GM12878 (cell line): ENCODE measurements around the gene PRSS16. TPM values are rescaled to one million over a fixed set of nuclear protein-coding genes. Genes with fewer than 3 reads are reported as not detected.

ENCODE experiments used
- CBX5 ChIP-seq: sonication (generic); IDR thresholded peaks from 2 replicates; pipeline ENCODE4 v1.6.1; 2016; ENCODE audit warnings: low read depth, moderate library complexity, mild to moderate bottlenecking, inconsistent platforms
- CREB1 ChIP-seq: IDR thresholded peaks from 2 replicates; pipeline ENCODE4 v1.6.1; 2012; ENCODE audit warnings: low read depth, mild to moderate bottlenecking, inconsistent platforms
- HDAC2 ChIP-seq: fragments of 200-600 bp; sonication (generic); IDR thresholded peaks from 2 replicates; pipeline ENCODE4 v1.6.1; 2017
- KDM1A ChIP-seq: fragments of 200-600 bp; sonication (generic); IDR thresholded peaks from 2 replicates; pipeline ENCODE4 v1.6.1; 2016; ENCODE audit warnings: borderline replicate concordance
- NFYA ChIP-seq: IDR thresholded peaks from 2 replicates; pipeline ENCODE4 v1.6.1; 2011; ENCODE audit warnings: low read depth, mild to moderate bottlenecking, low read length, improper control_type of control experiment, borderline replicate concordance
- NR2C2 ChIP-seq: IDR thresholded peaks from 2 replicates; pipeline ENCODE4 v1.6.1; 2011; ENCODE audit warnings: borderline replicate concordance, low read depth; ENCODE audit not compliant: control insufficient read depth, insufficient read length
- REST ChIP-seq: IDR thresholded peaks from 2 replicates; pipeline ENCODE4 v1.6.1; 2012; ENCODE audit warnings: mild to moderate bottlenecking, low read depth, low read length
- SMAD1 ChIP-seq: fragments of 450-650 bp; IDR thresholded peaks from 2 replicates; pipeline ENCODE4 v1.6.1; 2018; ENCODE audit warnings: mild to moderate bottlenecking, low read depth; ENCODE audit not compliant: partially characterized antibody
- SUZ12 ChIP-seq: fragments of 200-600 bp; sonication (generic); IDR thresholded peaks from one replicate; pipeline ENCODE4 v1.6.1; 2018; ENCODE audit warnings: antibody characterized with exemption, mild to moderate bottlenecking; ENCODE audit not compliant: unreplicated experiment
- ZBTB4 ChIP-seq: fragments of 450-650 bp; formaldehyde crosslinking; IDR thresholded peaks from 2 replicates; pipeline ENCODE4 v1.4.0; 2022; ENCODE audit warnings: mild to moderate bottlenecking, moderate library complexity
- ZNF274 ChIP-seq: IDR thresholded peaks from one replicate; pipeline ENCODE4 v1.8.0; 2011; ENCODE audit not compliant: insufficient read length, insufficient read depth
- polyA plus RNA-seq, 11 experiments: library from polyadenylated mRNA; depleted of rRNA in 4 of 11; unstranded in 6 of 11; stranded (reverse) in 5 of 11; fragments of >200 nt; fragmentation: Nextera tagmentation in 4 of 11; fragmentation: Illumina TruSeq in 1 of 11; extraction: Ambion mirVana in 4 of 11; extraction: Trizol in 1 of 11; gene quantifications; 1 replicate in 1 of 11; 2 replicates in 10 of 11; pipeline versions ENCODE4 v1.2.1 to v1.2.3, GENCODE V29; 2011 to 2016; ENCODE audit warnings: inconsistent platforms in 2 of 11, missing spikeins in 2 of 11, low read depth in 1 of 11
- total RNA-seq, 4 experiments: library from RNA; depleted of rRNA in 3 of 4; stranded (reverse); fragments of >200 nt in 3 of 4; fragmentation: Illumina TruSeq in 1 of 4; extraction: Trizol in 1 of 4; gene quantifications; 2 replicates each; pipeline versions ENCODE4 v1.2.1 to v1.2.3, GENCODE V29; 2013 to 2021
- TF ChIP-seq, protein P1 (sequence below), 3 experiments: IDR thresholded peaks in 2 of 3; conservative IDR thresholded peaks in 1 of 3; 2 replicates each; pipeline ENCODE4 v1.5.1; 2011; ENCODE audit warnings: low read depth in 3 of 3, low read length in 3 of 3, mild to moderate bottlenecking in 3 of 3, control low read depth in 2 of 3, moderate library complexity in 2 of 3, inconsistent platforms in 1 of 3, mixed read lengths in 1 of 3; ENCODE audit not compliant: control insufficient read depth in 2 of 3, insufficient read depth in 1 of 3; ENCODE audit errors: extremely low read depth in 1 of 3
- TF ChIP-seq, protein P2 (sequence below): fragments of 450-650 bp; IDR thresholded peaks from 2 replicates; pipeline ENCODE4 v1.6.1; 2016; ENCODE audit warnings: mild to moderate bottlenecking
- TF ChIP-seq, protein P3 (sequence below): IDR thresholded peaks from 2 replicates; pipeline ENCODE4 v1.6.1; 2011; ENCODE audit warnings: mild to moderate bottlenecking, low read depth, low read length, moderate library complexity; ENCODE audit not compliant: insufficient replicate concordance

The PRSS16 gene
- total and polyA plus RNA-seq, 10 of the 15 experiments (the other 5 are each of a cell fraction or from before 2014, with no cell fraction given), result 2.1 to 12.8 (median 6.6) TPM

- TF ChIP-seq CBX5 (0 out of 2 replicates have a peak, but pooled peaks have one; percentile 16), NR2C2 (no peak), SUZ12 (no peak), ZBTB4 (CRISPR knock-in tag) (no peak), NFYA (no peak; the same call in 1 of the 2 replicates), HDAC2 (no peak), CREB1 (peak; percentile 67; the same call in 1 of the 2 replicates), KDM1A (no peak), SMAD1 (no peak), REST (no peak), ZNF274 (no peak)
- TF ChIP-seq, protein P1, sequence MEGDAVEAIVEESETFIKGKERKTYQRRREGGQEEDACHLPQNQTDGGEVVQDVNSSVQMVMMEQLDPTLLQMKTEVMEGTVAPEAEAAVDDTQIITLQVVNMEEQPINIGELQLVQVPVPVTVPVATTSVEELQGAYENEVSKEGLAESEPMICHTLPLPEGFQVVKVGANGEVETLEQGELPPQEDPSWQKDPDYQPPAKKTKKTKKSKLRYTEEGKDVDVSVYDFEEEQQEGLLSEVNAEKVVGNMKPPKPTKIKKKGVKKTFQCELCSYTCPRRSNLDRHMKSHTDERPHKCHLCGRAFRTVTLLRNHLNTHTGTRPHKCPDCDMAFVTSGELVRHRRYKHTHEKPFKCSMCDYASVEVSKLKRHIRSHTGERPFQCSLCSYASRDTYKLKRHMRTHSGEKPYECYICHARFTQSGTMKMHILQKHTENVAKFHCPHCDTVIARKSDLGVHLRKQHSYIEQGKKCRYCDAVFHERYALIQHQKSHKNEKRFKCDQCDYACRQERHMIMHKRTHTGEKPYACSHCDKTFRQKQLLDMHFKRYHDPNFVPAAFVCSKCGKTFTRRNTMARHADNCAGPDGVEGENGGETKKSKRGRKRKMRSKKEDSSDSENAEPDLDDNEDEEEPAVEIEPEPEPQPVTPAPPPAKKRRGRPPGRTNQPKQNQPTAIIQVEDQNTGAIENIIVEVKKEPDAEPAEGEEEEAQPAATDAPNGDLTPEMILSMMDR (IDR thresholded peaks at IDR 0.05 in 2 of 3, conservative IDR thresholded peaks at IDR 0.05 in 1 of 3; ENCODE audit: control insufficient read depth in 2 of 3, extremely low read depth in 1 of 3, insufficient read depth in 1 of 3, low read depth in 3 of 3, low read length in 3 of 3), result peak; percentile 58 to 62 (median 60)
- TF ChIP-seq, protein P2, sequence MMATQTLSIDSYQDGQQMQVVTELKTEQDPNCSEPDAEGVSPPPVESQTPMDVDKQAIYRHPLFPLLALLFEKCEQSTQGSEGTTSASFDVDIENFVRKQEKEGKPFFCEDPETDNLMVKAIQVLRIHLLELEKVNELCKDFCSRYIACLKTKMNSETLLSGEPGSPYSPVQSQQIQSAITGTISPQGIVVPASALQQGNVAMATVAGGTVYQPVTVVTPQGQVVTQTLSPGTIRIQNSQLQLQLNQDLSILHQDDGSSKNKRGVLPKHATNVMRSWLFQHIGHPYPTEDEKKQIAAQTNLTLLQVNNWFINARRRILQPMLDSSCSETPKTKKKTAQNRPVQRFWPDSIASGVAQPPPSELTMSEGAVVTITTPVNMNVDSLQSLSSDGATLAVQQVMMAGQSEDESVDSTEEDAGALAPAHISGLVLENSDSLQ, result peak; percentile 97
- TF ChIP-seq, protein P3, sequence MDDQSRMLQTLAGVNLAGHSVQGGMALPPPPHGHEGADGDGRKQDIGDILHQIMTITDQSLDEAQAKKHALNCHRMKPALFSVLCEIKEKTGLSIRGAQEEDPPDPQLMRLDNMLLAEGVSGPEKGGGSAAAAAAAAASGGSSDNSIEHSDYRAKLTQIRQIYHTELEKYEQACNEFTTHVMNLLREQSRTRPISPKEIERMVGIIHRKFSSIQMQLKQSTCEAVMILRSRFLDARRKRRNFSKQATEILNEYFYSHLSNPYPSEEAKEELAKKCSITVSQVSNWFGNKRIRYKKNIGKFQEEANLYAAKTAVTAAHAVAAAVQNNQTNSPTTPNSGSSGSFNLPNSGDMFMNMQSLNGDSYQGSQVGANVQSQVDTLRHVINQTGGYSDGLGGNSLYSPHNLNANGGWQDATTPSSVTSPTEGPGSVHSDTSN, result peak; percentile 92
Measured at GRCh38 chr6:27251606-27252251, 4.2 kb downstream of the PRSS16 start (continued).
